Left renal cortex interstitium (tissue), 4 donors: ENCODE measurements around the gene CIC. TPM values are rescaled to one million over a fixed set of nuclear protein-coding genes. Genes with fewer than 3 reads are reported as not detected.
A peak's percentile ranks its signal among the peaks of the same experiment; 100 is the strongest.

Experiments
- DNase-seq, 4 donors: peaks; one replicate each; pipeline ENCODE4 v3.0.0-alpha.2; 2013; ENCODE audit warnings: low read depth in 4 of 4, low spot score in 2 of 4, missing footprints in 1 of 4
- polyA plus RNA-seq, 4 donors: library from polyadenylated mRNA; unstranded; fragments of 120-200 nt; gene quantifications; one replicate each; pipeline ENCODE4 v1.2.1, GENCODE V29; 2013; ENCODE audit not compliant: insufficient read length in 4 of 4

CIC gene
- polyA plus RNA-seq, 4 donors, result 35.5 to 77.9 (median 61.9) TPM

DNA sequence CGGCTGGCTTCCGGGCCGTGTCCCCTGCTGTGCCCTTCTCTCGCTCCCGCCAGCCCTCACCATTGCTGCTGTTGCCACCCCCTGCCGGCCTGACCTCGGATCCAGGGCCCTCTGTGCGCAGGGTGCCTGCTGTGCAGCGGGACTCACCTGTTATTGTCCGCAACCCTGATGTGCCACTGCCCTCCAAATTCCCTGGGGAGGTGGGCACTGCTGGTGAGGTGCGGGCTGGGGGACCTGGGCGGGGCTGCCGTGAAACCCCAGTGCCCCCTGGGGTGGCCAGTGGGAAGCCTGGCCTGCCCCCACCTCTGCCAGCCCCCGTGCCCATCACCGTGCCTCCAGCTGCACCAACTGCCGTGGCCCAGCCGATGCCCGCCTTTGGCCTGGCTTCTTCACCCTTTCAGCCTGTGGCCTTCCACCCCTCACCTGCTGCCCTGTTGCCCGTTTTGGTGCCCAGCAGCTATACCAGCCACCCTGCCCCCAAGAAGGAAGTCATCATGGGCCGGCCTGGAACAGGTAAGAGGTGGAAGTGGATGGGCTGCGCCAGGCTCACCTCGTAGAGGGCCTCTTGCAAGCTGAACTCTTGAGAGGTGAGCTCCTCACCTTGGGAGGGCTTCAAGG, 5.1 kb downstream of the CIC start:
- DNase-seq, result no peak

DNA sequence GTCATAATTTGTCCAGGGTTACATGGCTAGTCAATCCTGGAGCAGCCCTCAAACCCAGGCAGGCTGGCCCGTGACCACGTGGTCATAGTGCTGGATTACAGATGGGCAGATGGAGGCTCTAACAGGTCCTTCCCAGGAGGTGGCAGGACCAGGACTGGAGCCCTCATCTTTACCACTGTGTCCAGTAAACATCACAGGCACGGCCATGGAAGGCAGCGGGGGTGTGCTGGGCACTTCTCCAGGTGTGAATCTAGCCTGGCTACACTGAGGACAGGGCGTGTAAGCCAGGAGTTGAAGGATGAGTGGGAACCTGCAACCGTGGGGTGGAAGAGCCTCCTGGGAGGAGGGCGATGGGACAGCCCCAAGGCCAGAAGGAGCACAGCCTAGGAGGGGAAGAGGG, 6.1 kb downstream of the CIC start:
- no peak for DNase-seq

DNA sequence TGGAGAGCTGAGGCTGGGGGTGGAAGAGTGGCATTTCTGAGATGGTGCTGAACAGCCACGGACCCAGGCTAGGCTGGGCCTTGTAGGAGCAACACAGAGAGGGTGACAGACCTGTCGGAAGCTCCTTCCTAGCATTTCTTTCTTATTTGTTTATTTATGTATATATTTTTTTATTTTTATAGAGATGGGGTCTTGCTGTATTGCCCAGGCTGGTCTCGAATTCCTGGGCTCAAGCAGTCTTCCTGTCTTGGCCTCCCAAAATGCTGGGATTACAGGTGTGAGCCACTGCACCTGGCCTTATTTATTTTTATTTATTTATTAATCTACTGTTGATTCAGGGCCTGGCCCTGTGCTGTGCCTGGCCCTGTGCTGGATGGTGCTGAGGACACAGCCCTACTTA, 6.5 kb downstream of the CIC start:
- no peak for DNase-seq

DNA sequence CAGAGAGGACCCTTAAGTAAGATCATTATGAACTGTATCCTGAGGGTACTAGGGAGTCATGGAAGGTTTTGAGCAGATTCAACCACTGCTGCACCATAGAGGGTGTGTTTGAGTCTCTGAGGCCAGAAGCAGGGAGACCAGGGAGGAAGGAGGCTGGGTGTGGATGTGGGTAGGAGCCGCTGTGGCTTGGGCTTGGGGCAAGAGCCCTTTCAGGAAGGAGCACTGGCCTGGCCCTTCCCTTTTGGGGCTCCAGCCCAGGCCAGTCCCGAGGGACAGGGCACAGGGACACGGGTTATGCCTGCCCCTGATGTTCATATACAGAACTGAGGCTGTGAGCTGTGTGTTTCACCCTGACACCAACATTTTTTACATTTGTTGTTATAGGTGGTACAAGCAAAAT, 7.2 kb downstream of the CIC start:
- no peak for DNase-seq

DNA sequence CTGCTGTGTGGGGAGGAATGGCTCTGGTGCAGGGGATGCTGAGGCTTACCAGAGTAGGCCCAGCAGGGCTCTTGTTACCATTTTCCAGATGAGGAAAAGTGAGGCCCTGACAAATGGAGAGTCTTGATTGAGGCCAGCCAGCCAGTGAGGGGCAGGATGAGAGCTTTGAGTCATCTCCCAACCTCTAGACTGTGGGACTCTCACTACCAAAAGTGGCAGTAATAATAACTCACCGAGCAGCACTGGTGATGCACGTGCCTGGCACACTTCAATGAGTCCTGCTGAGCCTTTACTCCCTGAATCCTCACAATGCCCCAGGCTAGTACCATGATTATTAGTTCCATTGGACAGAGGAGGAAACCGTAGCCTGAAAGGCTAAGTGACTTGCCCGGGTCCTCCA, 7.8 kb downstream of the CIC start:
- DNase-seq, result no peak

DNA sequence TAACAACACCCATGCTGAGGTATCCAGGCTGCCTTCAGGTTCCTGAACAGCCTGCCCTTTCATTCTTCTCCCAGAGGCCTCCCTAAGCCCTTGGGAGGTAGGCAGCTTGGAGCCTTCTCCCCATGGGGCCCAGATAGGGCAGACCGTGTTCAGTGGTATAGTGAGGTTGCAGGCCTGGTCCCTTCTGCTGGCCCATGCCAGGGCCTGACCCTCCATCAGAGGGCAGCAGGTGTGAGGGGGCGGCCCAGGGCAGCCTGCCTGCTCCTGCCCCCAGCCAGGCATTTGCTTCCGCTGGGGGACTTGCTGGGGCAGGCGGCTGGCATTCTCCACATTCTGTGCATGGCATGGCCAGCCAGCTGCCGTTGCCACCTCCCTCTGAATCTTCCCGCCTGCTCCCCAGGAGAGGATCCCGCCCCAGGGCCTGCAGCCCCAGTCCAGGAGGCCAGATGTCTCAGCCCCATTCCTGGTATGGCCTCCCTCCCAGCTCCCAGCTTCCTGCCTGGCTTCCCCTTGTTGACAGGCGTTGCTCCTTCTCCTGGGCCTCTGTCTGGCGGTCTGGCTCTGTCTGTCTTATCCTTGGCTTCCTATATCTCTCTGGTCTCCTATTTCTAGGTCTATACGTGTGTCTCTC, 8.9 kb downstream of the CIC start:
- DNase-seq, result no peak

DNA sequence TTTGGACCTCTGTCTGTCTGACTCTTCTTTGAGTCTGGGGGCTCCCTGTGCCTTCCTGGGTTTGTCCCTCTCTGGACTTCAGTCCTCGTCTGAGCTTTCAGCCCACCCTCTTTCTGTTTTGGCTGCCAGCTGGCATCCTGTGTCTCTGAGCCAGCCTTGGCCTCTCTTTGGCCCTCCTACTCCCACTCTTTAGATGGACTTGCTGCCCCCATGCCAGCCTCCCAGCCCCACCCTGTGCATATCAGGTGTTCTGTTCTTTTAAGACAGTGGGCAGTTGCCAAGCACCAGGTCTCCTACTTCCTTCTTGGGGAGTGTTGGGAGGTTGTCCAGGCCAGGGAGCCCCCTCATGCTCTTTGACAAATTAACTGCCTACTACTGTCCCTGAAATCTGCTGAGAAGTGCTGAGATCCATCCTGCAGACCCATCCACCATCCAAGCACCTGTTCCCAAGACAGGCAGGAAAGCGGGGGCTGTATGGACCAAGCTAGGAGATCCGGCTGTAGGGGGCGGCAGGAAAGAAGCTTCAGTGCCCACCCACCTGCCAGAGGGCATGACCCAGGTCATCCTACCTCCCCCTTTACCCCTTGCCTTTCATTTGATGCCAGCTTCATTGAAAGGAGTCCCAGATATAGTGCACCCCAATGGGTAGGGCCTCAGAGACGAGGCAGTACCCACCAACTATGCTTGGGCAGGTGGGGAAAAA, 9.6 kb downstream of the CIC start:
- DNase-seq, result no peak

DNA sequence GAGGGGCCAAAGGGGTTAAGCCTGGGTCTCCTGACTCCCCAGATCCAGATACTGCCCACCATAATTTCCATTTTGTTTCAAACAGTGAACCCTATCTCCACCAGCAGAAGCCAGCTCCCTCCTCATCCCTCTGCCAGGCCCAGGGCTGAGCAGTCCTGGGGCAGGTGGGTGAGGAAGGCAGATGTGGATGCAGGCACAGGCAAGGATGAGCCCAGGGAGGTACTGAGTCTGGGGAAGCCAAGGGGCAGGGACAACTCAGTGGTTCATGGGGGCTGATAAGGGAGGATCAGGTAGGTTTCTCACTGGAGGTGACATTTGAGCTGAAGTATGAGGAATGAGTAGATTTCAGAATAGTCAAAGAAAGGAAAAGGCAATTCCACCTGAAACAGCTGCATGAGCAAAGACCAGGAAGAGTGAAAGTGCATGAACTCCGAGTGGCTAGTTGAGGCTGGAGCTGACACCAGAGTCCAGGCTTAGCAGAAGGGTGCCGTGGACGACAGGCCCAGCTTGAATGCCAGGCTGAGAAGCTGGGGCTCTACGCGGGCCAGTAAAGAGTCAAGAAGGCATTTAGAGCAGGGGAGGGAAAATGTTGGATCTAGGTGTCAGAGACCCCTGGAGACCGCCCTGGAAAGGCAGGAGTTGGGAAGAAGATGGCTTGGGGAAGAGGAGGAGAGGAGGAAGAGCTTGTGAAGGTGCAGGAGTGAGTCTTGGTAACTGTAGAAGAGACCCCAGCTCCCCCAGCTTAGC, 10.3 kb downstream of the CIC start:
- no peak for DNase-seq

DNA sequence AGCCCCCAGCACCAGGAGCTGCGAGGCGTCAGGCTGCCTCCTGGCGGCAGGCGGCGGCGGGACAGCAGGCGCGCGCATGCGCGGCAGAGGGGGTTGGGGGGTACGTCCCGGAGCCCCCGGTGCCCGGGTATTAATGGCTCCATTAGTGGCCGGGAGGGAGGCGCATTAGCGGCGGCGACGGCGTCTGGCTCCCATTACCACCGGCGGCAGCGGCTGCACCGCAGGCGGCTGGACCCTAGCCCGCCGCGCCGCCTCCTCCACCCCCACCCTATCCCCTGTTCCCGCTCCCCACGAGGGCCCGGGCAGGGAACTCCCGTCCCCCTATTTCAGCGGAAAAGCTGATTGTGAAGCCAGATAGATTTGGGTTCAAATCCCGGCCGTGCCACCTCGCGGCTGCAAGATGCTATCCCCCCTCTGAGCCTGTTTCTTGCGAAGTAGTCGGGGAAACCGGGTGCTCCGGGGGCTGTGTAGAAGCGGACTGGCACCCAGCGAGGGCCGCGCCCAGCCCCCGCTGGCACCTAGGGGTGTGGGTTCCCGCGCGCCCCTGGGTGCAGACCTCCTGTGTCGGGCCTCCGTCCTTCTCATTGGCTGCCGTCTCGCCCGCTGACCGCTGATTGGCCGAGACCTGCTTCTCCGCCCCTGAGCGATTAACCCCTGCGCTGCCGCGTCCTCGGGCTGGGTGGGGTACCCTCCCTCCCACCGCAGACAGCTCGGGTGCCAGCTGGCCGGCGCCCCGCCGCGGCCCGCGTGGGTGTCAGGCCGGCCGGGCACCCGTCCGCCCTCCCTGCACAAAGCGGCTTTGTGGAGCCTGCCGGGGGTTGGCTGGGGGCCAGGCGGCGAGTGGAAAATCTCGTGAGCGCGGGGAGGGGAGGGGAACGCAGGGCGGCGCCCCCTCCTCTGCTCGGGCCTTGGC, 11.1 kb downstream of the CIC start:
- DNase-seq, result peak in 1 of 4 donors; percentile 73

DNA sequence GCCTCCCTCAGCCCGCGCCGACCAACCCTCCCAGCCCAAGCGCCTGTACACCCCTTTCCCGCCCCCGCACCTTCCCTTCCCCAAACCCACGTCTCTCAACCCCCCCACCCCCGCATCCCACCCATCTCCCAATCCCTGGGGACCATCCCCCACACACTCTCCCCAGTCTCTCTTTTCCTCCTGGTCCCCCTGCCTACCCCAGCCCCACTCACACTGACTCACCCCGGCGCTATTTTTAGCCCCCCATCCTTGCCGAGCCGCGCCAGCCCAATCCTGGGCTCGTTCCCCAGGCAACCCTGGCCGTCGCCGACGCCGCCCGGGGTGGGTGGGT, 11.7 kb downstream of the CIC start:
- DNase-seq, result no peak

DNA sequence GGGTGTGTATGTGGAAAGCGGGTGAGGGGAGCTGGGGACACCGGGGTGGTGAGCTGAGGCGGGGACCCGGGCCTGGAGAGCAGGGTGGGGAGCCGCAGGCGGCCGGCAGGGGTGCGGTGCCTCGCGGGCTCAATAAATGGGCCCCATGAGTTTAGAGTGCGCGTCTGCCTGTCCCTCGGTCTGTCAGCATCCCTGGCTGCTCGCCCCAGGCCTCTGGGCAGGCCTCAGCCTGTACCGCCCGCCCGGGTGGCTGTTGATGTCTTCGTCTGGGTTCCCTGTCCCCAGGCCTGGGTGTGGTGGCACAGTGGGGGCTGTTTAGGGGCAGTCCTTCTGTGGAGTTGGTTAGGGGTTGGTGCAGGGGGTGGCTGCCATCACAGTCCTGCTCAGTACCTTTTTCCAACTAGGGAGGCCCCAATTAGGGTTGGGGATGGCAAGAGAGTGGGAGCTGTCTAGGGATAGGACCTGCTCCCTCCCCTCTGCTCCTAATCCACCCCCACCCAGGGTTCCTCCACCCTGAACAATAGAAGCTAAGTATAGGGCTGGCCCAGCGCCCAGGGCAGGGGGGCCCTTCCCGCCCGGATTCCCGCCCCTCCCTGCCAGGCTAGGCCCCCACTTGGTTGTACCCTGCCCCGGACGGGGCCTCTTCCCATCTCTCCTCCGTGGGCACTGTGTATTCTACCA, 12.2 kb downstream of the CIC start:
- DNase-seq, result no peak

DNA sequence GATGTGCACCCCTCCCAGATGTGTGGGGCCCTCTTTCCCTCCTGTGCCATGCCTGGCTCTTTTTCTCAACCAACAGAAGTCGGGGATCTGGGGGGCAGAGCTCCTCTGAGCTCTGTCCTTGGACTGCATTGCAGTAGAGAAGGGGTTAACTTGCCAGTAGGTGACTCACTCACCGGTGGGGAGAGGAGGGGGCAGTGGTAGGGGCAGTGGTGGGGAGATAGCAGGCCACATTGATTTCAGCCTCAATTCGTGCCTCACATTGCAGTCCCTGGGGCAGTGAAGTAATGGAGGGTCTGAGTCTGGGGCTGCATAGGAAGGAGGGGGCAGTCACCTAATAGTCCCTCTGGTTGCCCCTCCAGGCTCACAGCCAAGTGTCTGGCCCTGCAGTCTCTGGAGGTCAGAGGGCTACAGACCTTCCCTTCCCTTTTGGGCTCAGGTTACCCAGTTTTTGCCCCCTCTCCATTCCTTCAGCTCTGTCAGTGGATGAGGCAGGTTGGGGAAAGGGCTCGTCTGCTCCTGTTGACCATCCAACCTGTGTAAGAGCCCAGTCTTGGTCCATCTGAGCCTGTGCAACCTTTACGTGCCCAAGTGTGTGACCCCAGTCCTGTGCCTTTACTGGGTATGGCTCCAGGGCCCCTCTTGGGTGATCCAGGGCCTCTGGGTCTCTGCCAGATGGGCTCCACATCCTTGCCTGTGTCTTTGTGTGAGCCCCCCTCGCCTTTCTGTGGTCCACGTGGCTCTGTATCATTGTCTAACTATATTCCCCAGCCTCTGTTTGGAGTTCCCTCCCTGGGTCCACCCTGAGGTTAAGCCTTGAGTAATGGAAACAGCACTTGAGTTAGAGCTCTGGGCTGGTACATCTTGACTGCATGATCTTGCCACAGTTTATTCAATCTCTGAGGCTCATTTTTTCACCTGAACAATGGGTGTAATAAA, 13.0 kb downstream of the CIC start:
- no peak for DNase-seq

DNA sequence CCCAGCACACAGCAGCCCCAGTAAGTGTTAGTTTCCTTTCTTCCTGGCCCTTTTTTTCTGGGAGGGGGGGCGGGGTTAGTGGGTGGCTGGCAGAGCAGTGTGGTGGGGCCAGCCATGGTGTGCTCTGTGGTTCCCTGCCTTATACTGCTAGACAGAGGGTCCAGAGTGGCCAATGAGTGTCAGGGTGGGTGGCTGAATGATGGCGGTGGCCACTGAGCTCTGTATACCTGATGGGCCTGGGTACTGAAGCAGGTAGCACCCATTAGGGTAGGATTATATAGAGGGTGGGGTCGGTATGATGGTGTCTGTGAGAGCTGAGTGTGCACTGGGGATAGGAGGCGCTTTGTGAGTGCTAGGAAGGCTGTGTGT, 13.8 kb downstream of the CIC start:
- DNase-seq, result no peak

DNA sequence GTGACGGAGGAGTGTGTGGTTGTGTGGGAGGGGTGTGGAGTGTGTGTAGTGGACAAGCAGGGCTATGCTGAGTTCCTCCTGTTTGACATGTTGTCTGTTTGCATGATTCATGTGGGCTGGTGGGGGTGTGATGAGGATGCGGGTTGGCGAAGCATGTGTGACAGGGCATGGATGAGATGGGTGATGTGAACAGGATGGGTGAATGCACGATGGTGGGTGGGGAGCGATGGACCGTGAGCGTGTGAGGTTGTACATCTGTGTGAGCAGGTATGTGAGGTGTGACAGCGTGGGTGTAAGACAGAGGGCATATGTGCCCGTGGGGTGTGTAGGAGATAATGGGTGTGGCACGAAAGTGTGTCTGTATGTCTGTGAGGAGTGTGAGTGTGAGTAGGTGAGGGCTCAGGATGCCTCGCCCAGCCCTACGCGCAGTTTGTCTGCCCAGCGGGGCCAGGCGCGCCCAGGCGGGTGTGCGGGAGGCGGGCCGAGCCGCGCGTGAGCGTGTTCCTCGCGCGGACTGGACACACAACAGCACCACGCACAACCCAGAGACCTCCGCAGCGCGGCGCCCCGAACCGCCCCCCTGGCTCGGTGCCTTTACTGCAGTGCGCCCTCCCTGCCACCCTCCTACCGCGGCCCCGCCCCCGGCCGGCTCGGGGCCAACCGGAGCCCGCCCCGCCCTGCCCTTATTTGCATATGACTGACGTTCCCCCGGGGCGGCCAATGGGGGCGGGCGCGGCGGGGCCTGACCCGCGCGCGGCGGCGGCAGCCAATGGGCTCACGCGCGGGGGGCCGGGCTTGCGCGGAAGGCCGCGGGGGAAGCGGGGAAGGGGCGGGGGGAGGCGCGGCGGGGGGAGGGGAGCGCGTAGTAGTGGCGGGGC, 14.4 kb downstream of the CIC start:
- DNase-seq, result peak in 3 of 4 donors; percentile 81 to 87 (median 87)

DNA sequence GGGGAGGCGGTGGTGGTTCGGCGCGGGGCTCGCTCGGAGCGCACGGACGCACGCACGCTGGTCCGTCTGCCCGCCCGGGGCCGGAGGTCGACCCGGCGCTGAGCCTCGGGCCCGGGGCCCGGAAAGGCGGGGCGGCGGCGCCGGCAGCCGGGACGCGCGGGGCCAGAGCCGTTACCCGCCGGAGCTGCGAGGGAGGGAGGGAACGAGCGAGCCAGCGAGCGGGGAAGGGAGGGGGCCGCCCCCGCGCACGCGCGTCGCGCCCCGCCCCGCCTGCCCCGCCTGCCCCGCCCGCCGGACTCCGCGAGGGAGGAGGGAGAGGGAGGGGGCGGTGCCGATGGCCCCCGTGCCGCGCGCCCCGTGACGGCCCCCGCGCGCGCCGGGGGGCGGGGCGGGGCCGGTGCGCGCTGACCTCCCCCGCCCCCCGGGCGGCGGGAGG, 15.0 kb downstream of the CIC start:
- no peak for DNase-seq

DNA sequence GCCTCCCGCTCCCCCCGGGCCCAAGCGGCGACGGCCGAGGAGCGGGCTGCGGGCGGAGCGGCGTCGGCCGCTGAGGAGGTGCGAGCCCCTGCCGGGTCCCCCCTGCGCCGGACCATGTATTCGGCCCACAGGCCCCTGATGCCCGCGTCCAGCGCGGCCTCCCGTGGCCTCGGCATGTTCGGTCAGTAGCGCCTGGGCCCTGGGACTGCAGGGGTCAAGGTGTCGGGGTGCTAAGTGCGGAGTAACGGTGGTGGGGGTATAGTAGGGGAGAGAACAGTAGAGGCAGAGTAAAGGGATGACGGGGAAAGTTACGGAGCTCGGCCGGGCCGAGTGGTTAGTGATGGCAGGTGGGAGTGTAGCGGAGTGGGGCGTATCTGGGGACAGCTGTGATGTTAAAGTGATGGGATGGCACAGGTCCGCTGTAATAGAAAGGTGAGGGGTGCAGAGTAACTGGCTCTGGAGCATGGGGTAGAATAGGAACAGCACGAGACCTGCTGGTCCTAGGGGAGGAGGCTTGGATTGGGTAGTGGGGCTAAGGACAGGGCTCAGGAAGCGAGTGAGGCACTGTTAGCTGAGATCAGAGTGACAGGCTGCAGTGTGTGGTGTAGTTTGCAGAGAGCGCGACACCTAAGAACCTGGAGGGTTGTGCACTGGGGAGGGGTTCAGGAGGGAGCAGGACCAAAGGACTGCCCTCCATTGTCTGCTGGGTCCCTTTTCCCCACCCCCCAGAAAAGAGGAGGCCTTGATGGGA, 15.7 kb downstream of the CIC start:
- DNase-seq, result no peak

DNA sequence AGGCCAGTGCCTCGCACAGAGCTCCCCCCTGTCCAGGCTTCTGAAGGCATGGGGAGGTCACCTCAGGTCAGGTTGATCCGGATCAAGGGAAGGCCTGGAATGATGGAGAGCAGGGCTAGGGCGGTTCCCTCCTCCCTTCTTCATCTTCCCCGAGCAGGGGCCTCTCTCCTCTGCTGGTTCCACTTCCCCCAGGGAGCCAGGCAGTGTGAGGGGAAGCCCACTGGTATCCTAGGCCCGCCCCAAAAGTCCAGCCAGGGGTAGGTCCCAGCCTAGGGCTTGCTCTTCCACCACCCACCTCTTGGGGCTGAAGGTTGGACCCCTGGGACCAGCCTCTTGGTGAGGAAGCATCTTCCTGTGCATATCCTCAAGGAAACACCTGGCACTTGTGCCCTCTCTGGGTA, 16.5 kb downstream of the CIC start:
- no peak for DNase-seq
